ENCODE results near the gene PDZK1. TPM values are rescaled to one million over a fixed set of nuclear protein-coding genes. Genes with fewer than 3 reads are reported as not detected.
"Not testable (repeated sequence)": the region's sequence is repeated elsewhere in the genome, so short reads cannot be mapped to it uniquely, and the experiment has no call there.

Gene PDZK1
- total RNA-seq, 1 experiment from 2014 or later = not detected

GRCh38 chr1:145689922-145690321 is 17.2 kb downstream of the PDZK1 start:
- H3K4me3 ChIP-seq = no peak overlapping the region
- no peaks in the 10 kb centered on the region for H3K36me3 ChIP-seq
- no peaks in the 10 kb centered on the region for H3K9me3 ChIP-seq
- DNase-seq = no peak
- no peaks in the 10 kb centered on the region for H3K27me3 ChIP-seq

GRCh38 chr1:145688924-145689323 is 18.2 kb downstream of the PDZK1 start:
- DNase-seq = no peak
- Histone ChIP-seq H3K36me3 (no peaks in the 10 kb centered on the region), H3K27me3 (no peaks in the 10 kb centered on the region), H3K4me3 (no peak overlapping the region), H3K9me3 (no peaks in the 10 kb centered on the region)

GRCh38 chr1:145688328-145688727 is 18.8 kb downstream of the PDZK1 start:
- Histone ChIP-seq H3K9me3 (no peaks in the 10 kb centered on the region), H3K4me3 (no peak overlapping the region), H3K27me3 (no peaks in the 10 kb centered on the region), H3K36me3 (no peaks in the 10 kb centered on the region)
- no peak for DNase-seq

- not testable (repeated sequence) for H3K4me3 ChIP-seq, DNase-seq
These were observed 21.1 kb downstream of the PDZK1 start for GRCh38 chr1:145686078-145686477.

GRCh38 chr1:145684858-145685257 is 22.3 kb downstream of the PDZK1 start:
- H3K27me3 ChIP-seq, H3K4me3 ChIP-seq, DNase-seq, H3K9me3 ChIP-seq, H3K36me3 ChIP-seq: not testable (repeated sequence)

More at GRCh38 chr1:145686078-145686477, 21.1 kb downstream of the PDZK1 start:
- not testable (repeated sequence) for H3K36me3 ChIP-seq, H3K27me3 ChIP-seq, H3K9me3 ChIP-seq

GRCh38 chr1:145673217-145673616 is 34.0 kb downstream of the PDZK1 start:
- not testable (repeated sequence) for H3K27me3 ChIP-seq, H3K36me3 ChIP-seq, DNase-seq, H3K9me3 ChIP-seq, H3K4me3 ChIP-seq

GRCh38 chr1:145670995-145671745 is 36.0 kb downstream of the PDZK1 start:
- H3K4me3 ChIP-seq, H3K27me3 ChIP-seq, DNase-seq, H3K9me3 ChIP-seq, H3K36me3 ChIP-seq: not testable (repeated sequence)

GRCh38 chr1:145665015-145665414 is 42.2 kb downstream of the PDZK1 start:
- H3K27me3 ChIP-seq, H3K9me3 ChIP-seq, H3K36me3 ChIP-seq, H3K4me3 ChIP-seq, DNase-seq: not testable (repeated sequence)

GRCh38 chr1:145662502-145662901 is 44.7 kb downstream of the PDZK1 start:
- DNase-seq, H3K4me3 ChIP-seq, H3K9me3 ChIP-seq, H3K27me3 ChIP-seq: not testable (repeated sequence)
- peaks cover 11% of the 10 kb centered on the region for H3K36me3 ChIP-seq

GRCh38 chr1:145656245-145656943 is 50.8 kb downstream of the PDZK1 start:
- DNase-seq, H3K27me3 ChIP-seq, H3K36me3 ChIP-seq, H3K4me3 ChIP-seq, H3K9me3 ChIP-seq: not testable (repeated sequence)

GRCh38 chr1:145643990-145644389 is 63.2 kb downstream of the PDZK1 start:
- not testable (repeated sequence) for H3K36me3 ChIP-seq, H3K27me3 ChIP-seq, DNase-seq, H3K4me3 ChIP-seq, H3K9me3 ChIP-seq

GRCh38 chr1:145641886-145642285 is 65.3 kb downstream of the PDZK1 start:
- DNase-seq = not testable (repeated sequence)

GRCh38 chr1:145636237-145636636 is 70.9 kb downstream of the PDZK1 start:
- not testable (repeated sequence) for H3K36me3 ChIP-seq, H3K4me3 ChIP-seq, H3K27me3 ChIP-seq, H3K9me3 ChIP-seq, DNase-seq

More at GRCh38 chr1:145641886-145642285, 65.3 kb downstream of the PDZK1 start:
- H3K27me3 ChIP-seq, H3K36me3 ChIP-seq, H3K9me3 ChIP-seq, H3K4me3 ChIP-seq: not testable (repeated sequence)

GRCh38 chr1:145622177-145622576 is 85.0 kb downstream of the PDZK1 start:
- H3K4me3 ChIP-seq, H3K36me3 ChIP-seq, H3K27me3 ChIP-seq, DNase-seq, H3K9me3 ChIP-seq: not testable (repeated sequence)

Other genes starting within 250 kb of the PDZK1 start
- gene GPR89A, start 99.4 kb downstream of the PDZK1 start, total RNA-seq (2014; rRNA removed; shearing (Covaris generic); ENCODE audit: low replicate concordance) = 14.7 and 18.4 TPM in 2 replicates
- not detected in 2 replicates for gene CD160, start 12.1 kb upstream of the PDZK1 start, total RNA-seq (2014; rRNA removed; shearing (Covaris generic); ENCODE audit: low replicate concordance)
- 8.4 and 11.3 TPM in 2 replicates for gene RNF115, start 116.7 kb upstream of the PDZK1 start, total RNA-seq (2014; rRNA removed; shearing (Covaris generic); ENCODE audit: low replicate concordance)
- gene POLR3C, start 116.8 kb upstream of the PDZK1 start, total RNA-seq (2014; rRNA removed; shearing (Covaris generic); ENCODE audit: low replicate concordance) = 30.9 and 34.8 TPM in 2 replicates
- gene NUDT17, start 138.3 kb upstream of the PDZK1 start, total RNA-seq (2014; rRNA removed; shearing (Covaris generic); ENCODE audit: low replicate concordance) = 0.59 TPM in 2 replicates
- gene PIAS3, start 151.7 kb upstream of the PDZK1 start, total RNA-seq (2014; rRNA removed; shearing (Covaris generic); ENCODE audit: low replicate concordance) = 5.6 and 11.0 TPM in 2 replicates
- gene ANKRD35, start 178.5 kb upstream of the PDZK1 start, total RNA-seq (2014; rRNA removed; shearing (Covaris generic); ENCODE audit: low replicate concordance) = not detected in 2 replicates
- 0.10 and 0.20 TPM in 2 replicates for gene ITGA10, start 202.7 kb upstream of the PDZK1 start, total RNA-seq (2014; rRNA removed; shearing (Covaris generic); ENCODE audit: low replicate concordance)
- 19.3 and 20.6 TPM in 2 replicates for gene PEX11B, start 211.3 kb upstream of the PDZK1 start, total RNA-seq (2014; rRNA removed; shearing (Covaris generic); ENCODE audit: low replicate concordance)
- gene RBM8A, start 220.1 kb upstream of the PDZK1 start, total RNA-seq (2014; rRNA removed; shearing (Covaris generic); ENCODE audit: low replicate concordance) = 52.3 and 69.3 TPM in 2 replicates

Data from MG63 (cell line).